ENCODE data around the gene TLE1.

GRCh38 chr9:81607593-81608288 is 81.6 kb downstream of the TLE1 start:
- no peak for TF ChIP-seq POLR2A (IDR thresholded peaks at IDR 0.05)
- no peak for TF ChIP-seq CTCF (IDR thresholded peaks at IDR 0.05)

Measured in adrenal gland (tissue), 5 donors.